Hindlimb muscle (tissue), 1 donor: ENCODE results near the gene RBP2. TPM values are rescaled to one million over a fixed set of nuclear protein-coding genes. Genes with fewer than 3 reads are reported as not detected.

Source experiments
- DNase-seq: peaks from one replicate; pipeline ENCODE4 v3.0.0-alpha.2; 2013
- polyA plus RNA-seq: library from polyadenylated mRNA; unstranded; fragments of 120-200 nt; gene quantifications from one replicate; pipeline ENCODE4 v1.2.1, GENCODE V29; 2013; ENCODE audit not compliant: insufficient read length

RBP2 gene
- polyA plus RNA-seq = not detected

GRCh38 chr3:139476348-139476747 is at the start of gene RBP2:
Gene RBP2 (minus strand): TSS chr3:139476516. CDS start chr3:139476459, 57 bp downstream.
- no peak for DNase-seq

GRCh38 chr3:139524841-139525636 is 48.7 kb upstream of the RBP2 start:
- no peak for DNase-seq

GRCh38 chr3:139523718-139524117 is 47.4 kb upstream of the RBP2 start:
- no peak for DNase-seq

GRCh38 chr3:139523166-139523565 is 46.9 kb upstream of the RBP2 start:
- DNase-seq = no peak

GRCh38 chr3:139522421-139522820 is 46.1 kb upstream of the RBP2 start:
- no peak for DNase-seq

- DNase-seq = no peak
Measured at GRCh38 chr3:139521816-139522215, 45.5 kb upstream of the RBP2 start.

GRCh38 chr3:139521144-139521543 is 44.8 kb upstream of the RBP2 start:
- DNase-seq = no peak

GRCh38 chr3:139519998-139520737 is 43.9 kb upstream of the RBP2 start:
- DNase-seq = no peak

GRCh38 chr3:139518926-139519842 is 42.9 kb upstream of the RBP2 start:
- DNase-seq = no peak

GRCh38 chr3:139518306-139518705 is 42.0 kb upstream of the RBP2 start:
- no peak for DNase-seq

- no peak for DNase-seq
Measured at GRCh38 chr3:139517321-139518065, 41.2 kb upstream of the RBP2 start.

- DNase-seq = no peak
Measured at GRCh38 chr3:139514741-139515140, 38.4 kb upstream of the RBP2 start.

GRCh38 chr3:139509631-139510030 is 33.3 kb upstream of the RBP2 start:
- no peak for DNase-seq

- DNase-seq = no peak
Measured at GRCh38 chr3:139506766-139507165, 30.4 kb upstream of the RBP2 start.

GRCh38 chr3:139505829-139506386 is 29.6 kb upstream of the RBP2 start:
- no peak for DNase-seq

- no peak for DNase-seq
Measured at GRCh38 chr3:139499536-139499935, 23.2 kb upstream of the RBP2 start.

GRCh38 chr3:139493826-139494385 is 17.6 kb upstream of the RBP2 start:
- DNase-seq = no peak

GRCh38 chr3:139491966-139492365 is 15.7 kb upstream of the RBP2 start:
- DNase-seq = no peak

GRCh38 chr3:139491027-139491700 is 14.8 kb upstream of the RBP2 start:
- no peak for DNase-seq

GRCh38 chr3:139482206-139482605 is 5.9 kb upstream of the RBP2 start:
- no peak for DNase-seq

- no peak for DNase-seq
Measured at GRCh38 chr3:139481116-139481515, 4.8 kb upstream of the RBP2 start.
